ENCODE results near the gene OPRL1. TPM values are rescaled to one million over a fixed set of nuclear protein-coding genes. Genes with fewer than 3 reads are reported as not detected.

Gene OPRL1
- total RNA-seq, 4 donors from 2014 or later = 0.14 to 0.32 TPM; not detected in 2

DNA sequence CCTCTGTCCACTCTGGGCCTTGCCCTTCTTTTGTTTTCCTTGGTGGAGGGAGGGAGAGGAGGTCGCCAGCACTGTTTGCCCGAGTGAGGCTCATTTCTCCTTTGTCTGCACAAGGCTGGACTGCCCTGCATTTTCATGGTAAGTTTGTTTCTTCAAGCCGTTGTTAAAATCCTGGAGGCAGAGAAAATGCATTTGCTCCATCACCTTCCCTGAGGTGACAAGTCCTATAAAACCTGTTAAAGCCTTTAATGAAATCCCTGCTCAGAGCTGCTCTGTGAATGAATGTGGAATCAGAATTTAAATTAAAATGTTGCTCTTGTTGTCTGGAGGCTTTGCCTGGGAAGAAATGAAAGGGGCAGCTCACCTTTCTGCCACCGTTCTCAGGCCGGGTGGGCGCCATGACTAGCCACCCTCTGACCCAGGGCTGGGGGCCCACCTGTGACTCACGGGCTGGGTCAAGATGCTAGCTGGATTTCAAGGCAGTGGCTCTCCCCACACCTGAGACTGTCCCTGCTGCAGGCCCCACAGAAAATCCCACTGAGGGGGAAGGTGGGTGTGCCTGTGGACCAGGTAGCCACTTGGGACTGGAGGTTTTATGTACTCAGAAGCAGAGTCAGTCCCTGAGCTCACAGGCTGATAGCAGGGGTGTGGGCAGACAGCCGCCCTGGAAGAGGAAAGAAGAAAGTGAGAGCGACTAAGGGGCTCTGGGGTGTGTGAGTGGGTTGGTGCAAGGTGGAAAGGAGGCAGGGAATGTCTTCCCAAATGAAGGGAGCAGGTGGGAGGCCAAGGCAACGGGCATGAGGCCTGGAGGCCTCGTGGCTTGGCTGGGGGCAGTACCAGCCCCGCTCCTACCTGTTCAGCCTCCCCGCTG lies 60.4 kb downstream of the OPRL1 start:
- Histone ChIP-seq H3K27me3 (peaks cover 8% of the 10 kb centered on the region), H3K27ac (no peak overlapping the region), H3K9me3 (no peaks in the 10 kb centered on the region), H3K36me3 (no peaks in the 10 kb centered on the region), H3K4me3 (no peak overlapping the region), H3K4me1 (no peaks in the 10 kb centered on the region)
- TF ChIP-seq EP300 (IDR thresholded peaks at IDR 0.05; ENCODE audit: low read depth) (no peak), POLR2AphosphoS5 (IDR thresholded peaks at IDR 0.05) (no peak), POLR2A (IDR thresholded peaks at IDR 0.05) (no peak), CTCF (IDR thresholded peaks at IDR 0.05) (no peak)
- in situ Hi-C loops (cut with MboI; ENCODE audit: low pct_ligation_motif_present in 1 of 4, low pct_unique_long_range_greater_than_20kb in 1 of 4, low sequenced_read_pairs in 3 of 4) (no loop called here), intact Hi-C loops (cut with DNase I; ENCODE audit: low total_unique reads) (no loop called here)
- no peak for DNase-seq
- 63 to 78% methylated on average over 4 to 12 of the region's 13 CpGs for WGBS, 2 donors (ENCODE audit: low coverage in 1 of 2)

DNA sequence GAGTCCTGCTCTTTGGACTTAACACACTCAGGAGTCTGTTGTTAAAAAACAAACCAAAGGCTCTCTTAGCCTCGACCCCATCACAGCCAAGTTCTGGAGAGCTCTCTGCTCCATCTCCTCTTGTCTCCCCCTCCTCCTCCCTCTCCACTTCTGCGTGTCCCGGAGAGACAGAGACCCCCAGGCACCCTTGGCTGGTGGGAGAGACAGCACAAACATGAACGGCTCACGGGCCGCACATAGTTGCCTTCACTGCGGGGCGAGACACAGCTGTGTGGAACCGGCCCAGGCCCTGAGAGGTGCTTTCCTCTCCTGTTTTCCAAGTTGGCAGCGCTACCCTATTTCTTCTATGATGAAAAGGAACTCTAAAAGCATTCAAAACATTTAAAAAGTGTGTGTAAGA lies 61.1 kb downstream of the OPRL1 start:
- no peaks in the 10 kb centered on the region for H3K36me3 ChIP-seq
- peaks cover 8% of the 10 kb centered on the region for H3K27me3 ChIP-seq
- no peak overlapping the region for H3K27ac ChIP-seq
- intact Hi-C loops (cut with DNase I; ENCODE audit: low total_unique reads) (no loop called here), in situ Hi-C loops (cut with MboI; ENCODE audit: low pct_ligation_motif_present in 1 of 4, low pct_unique_long_range_greater_than_20kb in 1 of 4, low sequenced_read_pairs in 3 of 4) (no loop called here)
- WGBS, 2 donors (ENCODE audit: low coverage in 1 of 2) = 76% methylated on average over 10 of the region's 10 CpGs; no CpG with 5 or more reads in 1 of the 2 donors
- H3K4me1 ChIP-seq = no peaks in the 10 kb centered on the region
- DNase-seq = no peak
- TF ChIP-seq EP300 (IDR thresholded peaks at IDR 0.05; ENCODE audit: low read depth) (no peak), POLR2A (IDR thresholded peaks at IDR 0.05) (no peak), POLR2AphosphoS5 (IDR thresholded peaks at IDR 0.05) (no peak), CTCF (IDR thresholded peaks at IDR 0.05) (no peak)
- no peaks in the 10 kb centered on the region for H3K9me3 ChIP-seq
- H3K4me3 ChIP-seq = no peak overlapping the region

- DNase-seq = no peak
- TF ChIP-seq CTCF (IDR thresholded peaks at IDR 0.05) (no peak), POLR2AphosphoS5 (IDR thresholded peaks at IDR 0.05) (no peak), POLR2A (IDR thresholded peaks at IDR 0.05) (no peak), EP300 (IDR thresholded peaks at IDR 0.05; ENCODE audit: low read depth) (no peak)
- Histone ChIP-seq H3K4me1 (no peaks in the 10 kb centered on the region), H3K27ac (no peak overlapping the region), H3K4me3 (no peak overlapping the region), H3K36me3 (no peaks in the 10 kb centered on the region), H3K27me3 (peaks cover 11% of the 10 kb centered on the region), H3K9me3 (no peaks in the 10 kb centered on the region)
- in situ Hi-C loops (cut with MboI; ENCODE audit: low pct_ligation_motif_present in 1 of 4, low pct_unique_long_range_greater_than_20kb in 1 of 4, low sequenced_read_pairs in 3 of 4) (no loop called here), intact Hi-C loops (cut with DNase I; ENCODE audit: low total_unique reads) (no loop called here)
- WGBS, 2 donors (ENCODE audit: low coverage in 1 of 2) = 7 to 29% methylated on average over 8 to 9 of the region's 9 CpGs
Observed at GRCh38 chr20:64142590-64142989, 62.7 kb downstream of the OPRL1 start.

- in situ Hi-C loops (cut with MboI; ENCODE audit: low pct_ligation_motif_present in 1 of 4, low pct_unique_long_range_greater_than_20kb in 1 of 4, low sequenced_read_pairs in 3 of 4) (no loop called here), intact Hi-C loops (cut with DNase I; ENCODE audit: low total_unique reads) (no loop called here)
- TF ChIP-seq EP300 (IDR thresholded peaks at IDR 0.05; ENCODE audit: low read depth) = no peak
- no peak for TF ChIP-seq POLR2A (IDR thresholded peaks at IDR 0.05)
- no peak for TF ChIP-seq POLR2AphosphoS5 (IDR thresholded peaks at IDR 0.05)
- TF ChIP-seq CTCF (IDR thresholded peaks at IDR 0.05) = no peak
- H3K4me3 ChIP-seq = no peak overlapping the region
- no peaks in the 10 kb centered on the region for H3K4me1 ChIP-seq
- no peaks in the 10 kb centered on the region for H3K36me3 ChIP-seq
- no peak overlapping the region for H3K27ac ChIP-seq
- H3K27me3 ChIP-seq = peaks cover 11% of the 10 kb centered on the region
- H3K9me3 ChIP-seq = no peaks in the 10 kb centered on the region
- 77% methylated on average over 12 to 14 of the region's 14 CpGs for WGBS, 2 donors (ENCODE audit: low coverage in 1 of 2)
- no peak for DNase-seq
Observed at GRCh38 chr20:64143018-64143801, 63.3 kb downstream of the OPRL1 start.
